ENCODE data around the gene CTNNBIP1.

The CTNNBIP1 gene

GRCh38 chr1:9942939-9943788 lies 33.1 kb upstream of the CTNNBIP1 start, which contains the start of the genes LZIC and NMNAT1:
LZIC (minus strand) TSS chr1:9943391; CDS start chr1:9936619, 6,772 bp downstream.
NMNAT1 (plus strand) TSS chr1:9943475; CDS start chr1:9972074, 28,599 bp downstream.
- Histone ChIP-seq H3K36me3 (ENCODE audit: insufficient read depth, low read length) (peaks cover 4% of the 10 kb centered on the region; the same call in 1 of the 2 replicates), H3K79me2 (ENCODE audit: insufficient read depth, low read length) (peaks cover 4% of the 10 kb centered on the region; the same call in 1 of the 2 replicates), H3K4me2 (ENCODE audit: low read length) (peak within 1 kb of the TSS; percentile 75), H3K27ac (ENCODE audit: low read depth, low read length, poor library complexity, severe bottlenecking) (peak within 1 kb of the TSS; percentile 59), H3K27me3 (ENCODE audit: insufficient read depth, low read length) (no peaks in the 10 kb centered on the region), H3K4me3 (ENCODE audit: low read depth, low read length, poor library complexity, severe bottlenecking) (peak within 1 kb of the TSS; percentile 96), H3F3A (ENCODE audit: insufficient read depth, low read length) (no peaks in the 10 kb centered on the region), H3K4me1 (ENCODE audit: insufficient read depth, low read length, severe bottlenecking) (peaks cover 20% of the 10 kb centered on the region), H3K9me2 (ENCODE audit: low read depth, low read length) (no peaks in the 10 kb centered on the region), H4K20me1 (ENCODE audit: insufficient read depth, low read length) (no peaks in the 10 kb centered on the region), H3K9me3 (ENCODE audit: low read length) (no peaks in the 10 kb centered on the region), H3K9ac (ENCODE audit: low read length) (peak within 1 kb of the TSS; percentile 99), H2AFZ (ENCODE audit: low read length) (peak within 1 kb of the TSS; percentile 67)
- TF ChIP-seq EZH2 (IDR thresholded peaks at IDR 0.05; ENCODE audit: borderline replicate concordance, low read length), result no peak
- TF ChIP-seq CTCF (IDR thresholded peaks at IDR 0.05; ENCODE audit: low read length), result no peak

GRCh38 chr1:9942399-9942938 lies 32.4 kb upstream of the CTNNBIP1 start:
- Histone ChIP-seq H2AFZ (ENCODE audit: low read length) (0 out of 2 replicates have a peak overlapping the region, but pooled peaks have one; percentile 20), H3K79me2 (ENCODE audit: insufficient read depth, low read length) (peaks cover 4% of the 10 kb centered on the region; the same call in 1 of the 2 replicates), H3K27ac (ENCODE audit: low read depth, low read length, poor library complexity, severe bottlenecking) (peak overlapping the region; percentile 59), H3K9me3 (ENCODE audit: low read length) (no peaks in the 10 kb centered on the region), H3K4me1 (ENCODE audit: insufficient read depth, low read length, severe bottlenecking) (peaks cover 20% of the 10 kb centered on the region), H3K36me3 (ENCODE audit: insufficient read depth, low read length) (peaks cover 4% of the 10 kb centered on the region; the same call in 1 of the 2 replicates), H3K9me2 (ENCODE audit: low read depth, low read length) (no peaks in the 10 kb centered on the region), H3K27me3 (ENCODE audit: insufficient read depth, low read length) (no peaks in the 10 kb centered on the region), H3K4me3 (ENCODE audit: low read depth, low read length, poor library complexity, severe bottlenecking) (peak overlapping the region; percentile 96), H3K4me2 (ENCODE audit: low read length) (peak overlapping the region; percentile 75), H3K9ac (ENCODE audit: low read length) (peak overlapping the region; percentile 99), H3F3A (ENCODE audit: insufficient read depth, low read length) (no peaks in the 10 kb centered on the region), H4K20me1 (ENCODE audit: insufficient read depth, low read length) (no peaks in the 10 kb centered on the region)
- TF ChIP-seq EZH2 (IDR thresholded peaks at IDR 0.05; ENCODE audit: borderline replicate concordance, low read length) (no peak), CTCF (IDR thresholded peaks at IDR 0.05; ENCODE audit: low read length) (peak; percentile 67)

GRCh38 chr1:9929431-9930385 lies 19.6 kb upstream of the CTNNBIP1 start:
- Histone ChIP-seq H4K20me1 (ENCODE audit: insufficient read depth, low read length) (no peaks in the 10 kb centered on the region), H3F3A (ENCODE audit: insufficient read depth, low read length) (peaks cover 3% of the 10 kb centered on the region; the same call in 1 of the 2 replicates), H3K27me3 (ENCODE audit: insufficient read depth, low read length) (no peaks in the 10 kb centered on the region), H3K9ac (ENCODE audit: low read length) (no peak overlapping the region), H3K36me3 (ENCODE audit: insufficient read depth, low read length) (peaks cover 36% of the 10 kb centered on the region), H3K4me2 (ENCODE audit: low read length) (no peak overlapping the region), H3K79me2 (ENCODE audit: insufficient read depth, low read length) (no peaks in the 10 kb centered on the region), H3K4me1 (ENCODE audit: insufficient read depth, low read length, severe bottlenecking) (peaks cover 9% of the 10 kb centered on the region), H2AFZ (ENCODE audit: low read length) (no peak overlapping the region), H3K9me3 (ENCODE audit: low read length) (no peaks in the 10 kb centered on the region), H3K27ac (ENCODE audit: low read depth, low read length, poor library complexity, severe bottlenecking) (no peak overlapping the region), H3K9me2 (ENCODE audit: low read depth, low read length) (no peaks in the 10 kb centered on the region), H3K4me3 (ENCODE audit: low read depth, low read length, poor library complexity, severe bottlenecking) (no peak overlapping the region)
- no peak for TF ChIP-seq CTCF (IDR thresholded peaks at IDR 0.05; ENCODE audit: low read length)
- TF ChIP-seq EZH2 (IDR thresholded peaks at IDR 0.05; ENCODE audit: borderline replicate concordance, low read length), result no peak
